Esophagus muscularis mucosa (tissue), 3 donors: ENCODE data around the gene PAEP.

Source experiments
- EP300 ChIP-seq: sonication (generic); formaldehyde crosslinking; IDR thresholded peaks from one replicate; pipeline ENCODE4 v1.6.1; 2017; ENCODE audit warnings: antibody characterized with exemption
- TF ChIP-seq, protein P1 (sequence below), 3 experiments: fragments of 200-600 bp in 2 of 3; fragments of 450-650 bp in 1 of 3; sonication (generic) in 2 of 3; IDR thresholded peaks; one replicate each; pipeline ENCODE4 v1.5.1; 2017 to 2019; ENCODE audit warnings: antibody characterized with exemption in 3 of 3, mild to moderate bottlenecking in 2 of 3, moderate library complexity in 1 of 3

- TF ChIP-seq, protein P1, sequence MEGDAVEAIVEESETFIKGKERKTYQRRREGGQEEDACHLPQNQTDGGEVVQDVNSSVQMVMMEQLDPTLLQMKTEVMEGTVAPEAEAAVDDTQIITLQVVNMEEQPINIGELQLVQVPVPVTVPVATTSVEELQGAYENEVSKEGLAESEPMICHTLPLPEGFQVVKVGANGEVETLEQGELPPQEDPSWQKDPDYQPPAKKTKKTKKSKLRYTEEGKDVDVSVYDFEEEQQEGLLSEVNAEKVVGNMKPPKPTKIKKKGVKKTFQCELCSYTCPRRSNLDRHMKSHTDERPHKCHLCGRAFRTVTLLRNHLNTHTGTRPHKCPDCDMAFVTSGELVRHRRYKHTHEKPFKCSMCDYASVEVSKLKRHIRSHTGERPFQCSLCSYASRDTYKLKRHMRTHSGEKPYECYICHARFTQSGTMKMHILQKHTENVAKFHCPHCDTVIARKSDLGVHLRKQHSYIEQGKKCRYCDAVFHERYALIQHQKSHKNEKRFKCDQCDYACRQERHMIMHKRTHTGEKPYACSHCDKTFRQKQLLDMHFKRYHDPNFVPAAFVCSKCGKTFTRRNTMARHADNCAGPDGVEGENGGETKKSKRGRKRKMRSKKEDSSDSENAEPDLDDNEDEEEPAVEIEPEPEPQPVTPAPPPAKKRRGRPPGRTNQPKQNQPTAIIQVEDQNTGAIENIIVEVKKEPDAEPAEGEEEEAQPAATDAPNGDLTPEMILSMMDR (IDR thresholded peaks at IDR 0.05), result no peak
- no peak for TF ChIP-seq EP300
Observed at GRCh38 chr9:135551031-135551430, 10.5 kb upstream of the PAEP start.
